ENCODE data around the gene RPS19. TPM values are rescaled to one million over a fixed set of nuclear protein-coding genes. Genes with fewer than 3 reads are reported as not detected.

The RPS19 gene
- total RNA-seq, 2 experiments from 2014 or later: 2,625 to 2,652 TPM

- ChIA-PET POLR2A (interaction anchor here (1.2 to 16.1 kb wide), 7 partner anchors 11 to 97 kb away, joined by 3 to 384 read pairs (median 33); partner anchors contain the start of genes ARHGEF1, CD79A and RABAC1), CTCF (interaction anchor here (4.4 to 5.4 kb wide), 2 partner anchors 11 to 96 kb away, joined by 32 to 82 read pairs; partner anchors contain the start of gene RABAC1)
- H3K27ac Mint-ChIP-seq: peak overlapping the region; percentile 81
- peaks cover 56% of the 10 kb centered on the region for H3K36me3 Mint-ChIP-seq (ENCODE audit: low read depth)
- peaks cover 57% of the 10 kb centered on the region for H3K4me1 Mint-ChIP-seq
- no peak for DNase-seq
- no peaks in the 10 kb centered on the region for H3K9me3 Mint-ChIP-seq
- peak overlapping the region; percentile 82 for H3K4me3 Mint-ChIP-seq
- no peaks in the 10 kb centered on the region for H3K27me3 Mint-ChIP-seq
Measured at GRCh38 chr19:41861846-41862245, 1.8 kb downstream of the RPS19 start.

GRCh38 chr19:41862445-41862986 lies 2.5 kb downstream of the RPS19 start:
- Mint-ChIP-seq H3K4me1 (peaks cover 62% of the 10 kb centered on the region), H3K9me3 (no peaks in the 10 kb centered on the region), H3K36me3 (ENCODE audit: low read depth) (peaks cover 56% of the 10 kb centered on the region), H3K4me3 (peak overlapping the region; percentile 82), H3K27me3 (no peaks in the 10 kb centered on the region), H3K27ac (peak overlapping the region; percentile 81)
- DNase-seq: peak; percentile 54
- ChIA-PET CTCF (interaction anchor here (0.8 to 5.4 kb wide), 6 partner anchors 10 to 97 kb away, joined by 3 to 82 read pairs (median 3); partner anchors contain the start of gene RABAC1), POLR2A (interaction anchor here (1.2 to 16.1 kb wide), 4 partner anchors 11 to 96 kb away, joined by 3 to 384 read pairs (median 114); partner anchors contain the start of genes ARHGEF1 and CD79A)

GRCh38 chr19:41863209-41863931 lies 3.3 kb downstream of the RPS19 start:
- POLR2A ChIA-PET: interaction anchor here (0.6 to 16.1 kb wide), 8 partner anchors 10 to 625 kb away, joined by 3 to 384 read pairs (median 4); partner anchors contain the start of genes ARHGEF1 and CD79A
- peak overlapping the region; percentile 82 for H3K4me3 Mint-ChIP-seq
- H3K27ac Mint-ChIP-seq: peak overlapping the region; percentile 81
- H3K4me1 Mint-ChIP-seq: peaks cover 71% of the 10 kb centered on the region
- H3K27me3 Mint-ChIP-seq: no peaks in the 10 kb centered on the region
- H3K9me3 Mint-ChIP-seq: no peaks in the 10 kb centered on the region
- DNase-seq: no peak
- CTCF ChIA-PET: interaction anchor here (0.7 to 5.4 kb wide), 7 partner anchors 10 to 96 kb away, joined by 3 to 82 read pairs (median 3); partner anchors contain the start of gene RABAC1
- peaks cover 63% of the 10 kb centered on the region for H3K36me3 Mint-ChIP-seq (ENCODE audit: low read depth)

GRCh38 chr19:41864374-41864773 lies 4.3 kb downstream of the RPS19 start:
- ChIA-PET CTCF (interaction anchor here (0.7 to 1.2 kb wide), 4 partner anchors 9 to 111 kb away, joined by 3 to 5 read pairs (median 4); no protein-coding TSS in a partner anchor), POLR2A (interaction anchor here (0.6 to 16.1 kb wide), 8 partner anchors 9 to 624 kb away, joined by 3 to 384 read pairs (median 4); partner anchors contain the start of genes ARHGEF1 and CD79A)
- Mint-ChIP-seq H3K9me3 (no peaks in the 10 kb centered on the region), H3K4me3 (no peak overlapping the region), H3K27ac (peak overlapping the region; percentile 67), H3K27me3 (no peaks in the 10 kb centered on the region), H3K36me3 (ENCODE audit: low read depth) (peaks cover 72% of the 10 kb centered on the region), H3K4me1 (peaks cover 76% of the 10 kb centered on the region)
- DNase-seq: no peak

GRCh38 chr19:41866284-41866683 lies 6.2 kb downstream of the RPS19 start:
- Mint-ChIP-seq H3K27ac (peak overlapping the region; percentile 58), H3K27me3 (no peaks in the 10 kb centered on the region), H3K4me1 (peaks cover 88% of the 10 kb centered on the region), H3K4me3 (no peak overlapping the region), H3K9me3 (no peaks in the 10 kb centered on the region), H3K36me3 (ENCODE audit: low read depth) (peaks cover 79% of the 10 kb centered on the region)
- CTCF ChIA-PET: interaction anchor here (0.7 to 1.0 kb wide), 2 partner anchors 79 to 86 kb away, joined by 3 to 5 read pairs; no protein-coding TSS in a partner anchor
- no peak for DNase-seq
- POLR2A ChIA-PET: interaction anchor here (0.5 to 16.1 kb wide), 4 partner anchors 13 to 29 kb away, joined by 3 to 384 read pairs (median 3); partner anchors contain the start of gene ARHGEF1

- ChIA-PET CTCF (interaction anchor here (0.6 to 1.3 kb wide), 3 partner anchors 8 to 82 kb away, joined by 3 to 4 read pairs (median 3); partner anchors contain the start of gene RPS19), POLR2A (interaction anchor here (0.9 to 16.1 kb wide), 4 partner anchors 6 to 73 kb away, joined by 3 to 384 read pairs (median 114); partner anchors contain the start of genes ARHGEF1 and RPS19)
- H3K36me3 Mint-ChIP-seq (ENCODE audit: low read depth): peaks cover 76% of the 10 kb centered on the region
- no peak for DNase-seq
- no peaks in the 10 kb centered on the region for H3K27me3 Mint-ChIP-seq
- H3K27ac Mint-ChIP-seq: peak overlapping the region; percentile 93
- H3K4me1 Mint-ChIP-seq: peaks cover 88% of the 10 kb centered on the region
- no peak overlapping the region for H3K4me3 Mint-ChIP-seq
- no peaks in the 10 kb centered on the region for H3K9me3 Mint-ChIP-seq
Measured at GRCh38 chr19:41868120-41868988, 8.3 kb downstream of the RPS19 start.

GRCh38 chr19:41868989-41869300 lies 8.9 kb downstream of the RPS19 start:
- Mint-ChIP-seq H3K27ac (peak overlapping the region; percentile 93), H3K4me1 (peaks cover 88% of the 10 kb centered on the region), H3K9me3 (no peaks in the 10 kb centered on the region), H3K4me3 (no peak overlapping the region), H3K36me3 (ENCODE audit: low read depth) (peaks cover 72% of the 10 kb centered on the region), H3K27me3 (no peaks in the 10 kb centered on the region)
- CTCF ChIA-PET: interaction anchor here (0.7 to 1.3 kb wide), 2 partner anchors 9 to 18 kb away, joined by 3 to 4 read pairs; partner anchors contain the start of gene RPS19
- POLR2A ChIA-PET: interaction anchor here (0.9 to 16.1 kb wide), 4 partner anchors 7 to 72 kb away, joined by 3 to 384 read pairs (median 114); partner anchors contain the start of genes ARHGEF1 and RPS19
- DNase-seq: no peak

GRCh38 chr19:41869374-41869955 lies 9.4 kb downstream of the RPS19 start:
- Mint-ChIP-seq H3K4me1 (peaks cover 86% of the 10 kb centered on the region), H3K9me3 (no peaks in the 10 kb centered on the region), H3K27ac (peak overlapping the region; percentile 93), H3K4me3 (no peak overlapping the region), H3K36me3 (ENCODE audit: low read depth) (peaks cover 67% of the 10 kb centered on the region), H3K27me3 (no peaks in the 10 kb centered on the region)
- no peak for DNase-seq
- POLR2A ChIA-PET: interaction anchor here (5.0 to 16.1 kb wide), 3 partner anchors 8 to 77 kb away, joined by 34 to 384 read pairs (median 223); partner anchors contain the start of genes ARHGEF1 and RPS19
- CTCF ChIA-PET: interaction anchor here (0.7 to 7.0 kb wide), 3 partner anchors 8 to 18 kb away, joined by 3 to 82 read pairs (median 4); partner anchors contain the start of gene RPS19

GRCh38 chr19:41870401-41870873 lies 10.4 kb downstream of the RPS19 start:
- H3K4me3 Mint-ChIP-seq: no peak overlapping the region
- POLR2A ChIA-PET: interaction anchor here (0.8 to 16.1 kb wide), 7 partner anchors 9 to 88 kb away, joined by 3 to 384 read pairs (median 26); partner anchors contain the start of genes ARHGEF1, RABAC1 and RPS19

GRCh38 chr19:41871573-41872383 lies 11.7 kb downstream of the RPS19 start:
- CTCF ChIA-PET: interaction anchor here (0.6 to 7.0 kb wide), 13 partner anchors 10 to 1681 kb away, joined by 3 to 95 read pairs (median 6); partner anchors contain the start of genes RABAC1 and RPS19
- peaks cover 52% of the 10 kb centered on the region for H3K36me3 Mint-ChIP-seq (ENCODE audit: low read depth)
- no peaks in the 10 kb centered on the region for H3K9me3 Mint-ChIP-seq
- peak overlapping the region; percentile 38 for H3K4me3 Mint-ChIP-seq
- DNase-seq: peak; percentile 86
- peaks cover 88% of the 10 kb centered on the region for H3K4me1 Mint-ChIP-seq
- POLR2A ChIA-PET: interaction anchor here (0.6 to 16.1 kb wide), 12 partner anchors 10 to 87 kb away, joined by 3 to 384 read pairs (median 7); partner anchors contain the start of genes ARHGEF1, RABAC1 and RPS19
- H3K27ac Mint-ChIP-seq: peak overlapping the region; percentile 93
- H3K27me3 Mint-ChIP-seq: no peaks in the 10 kb centered on the region

More at GRCh38 chr19:41870401-41870873, 10.4 kb downstream of the RPS19 start:
- DNase-seq: no peak
- CTCF ChIA-PET: interaction anchor here (0.8 to 7.0 kb wide), 7 partner anchors 9 to 81 kb away, joined by 3 to 95 read pairs (median 4); partner anchors contain the start of gene RPS19
- Mint-ChIP-seq H3K27me3 (no peaks in the 10 kb centered on the region), H3K36me3 (ENCODE audit: low read depth) (peaks cover 59% of the 10 kb centered on the region), H3K27ac (peak overlapping the region; percentile 93), H3K9me3 (no peaks in the 10 kb centered on the region), H3K4me1 (peaks cover 83% of the 10 kb centered on the region)

Measured in activated CD4-positive, alpha-beta memory T cell treated with anti-CD3 and anti-CD28 coated beads, Interleukin-2, amount 10 ng/mL, durations not matched to agents 7 days and 5 days (primary cell).